Measurements from ENCODE around the gene RPS6KL1.
"Not testable (repeated sequence)": the region's sequence is repeated elsewhere in the genome, so short reads cannot be mapped to it uniquely, and the experiment has no call there.

The RPS6KL1 gene

GRCh38 chr14:74934476-74935359 is 11.7 kb upstream of the RPS6KL1 start:
- DNase-seq = no peak

- no peak for DNase-seq
Observed at GRCh38 chr14:74934041-74934440, 11.0 kb upstream of the RPS6KL1 start.

GRCh38 chr14:74932936-74933335 is 9.9 kb upstream of the RPS6KL1 start:
- not testable (repeated sequence) for DNase-seq

GRCh38 chr14:74932401-74932901 is 9.4 kb upstream of the RPS6KL1 start:
- no peak for DNase-seq

- DNase-seq = not testable (repeated sequence)
Observed at GRCh38 chr14:74931744-74932143, 8.7 kb upstream of the RPS6KL1 start.

- no peak for DNase-seq
Observed at GRCh38 chr14:74929242-74929641, 6.2 kb upstream of the RPS6KL1 start.

- no peak for DNase-seq
Observed at GRCh38 chr14:74927225-74927624, 4.2 kb upstream of the RPS6KL1 start.

- no peak for DNase-seq
Observed at GRCh38 chr14:74924061-74924460, 1.0 kb upstream of the RPS6KL1 start.

- no peak for DNase-seq
Observed at GRCh38 chr14:74921987-74922751, 891 bp downstream of the RPS6KL1 start.

GRCh38 chr14:74921053-74921620 is 1.9 kb downstream of the RPS6KL1 start:
- no peak for DNase-seq

- DNase-seq = no peak
Observed at GRCh38 chr14:74920281-74920680, 2.8 kb downstream of the RPS6KL1 start.

GRCh38 chr14:74919421-74920165 is 3.5 kb downstream of the RPS6KL1 start:
- no peak for DNase-seq

GRCh38 chr14:74918380-74918779 is 4.7 kb downstream of the RPS6KL1 start:
- no peak for DNase-seq

- DNase-seq = no peak
Observed at GRCh38 chr14:74917646-74918081, 5.4 kb downstream of the RPS6KL1 start.

GRCh38 chr14:74917178-74917543 is 5.9 kb downstream of the RPS6KL1 start:
- DNase-seq = no peak

- DNase-seq = no peak
Observed at GRCh38 chr14:74915826-74916225, 7.2 kb downstream of the RPS6KL1 start.

- no peak for DNase-seq
Observed at GRCh38 chr14:74915426-74915825, 7.6 kb downstream of the RPS6KL1 start.

GRCh38 chr14:74913986-74914573 is 9.0 kb downstream of the RPS6KL1 start:
- DNase-seq = no peak

- no peak for DNase-seq
Observed at GRCh38 chr14:74913393-74913910, 9.6 kb downstream of the RPS6KL1 start.

- no peak for DNase-seq
Observed at GRCh38 chr14:74912801-74913200, 10.3 kb downstream of the RPS6KL1 start.

- no peak for DNase-seq
Observed at GRCh38 chr14:74912111-74912510, 10.9 kb downstream of the RPS6KL1 start.

GRCh38 chr14:74911704-74912103 is 11.4 kb downstream of the RPS6KL1 start:
- no peak for DNase-seq
